Natural killer cell (primary cell): ENCODE measurements around the gene RNF224. TPM values are rescaled to one million over a fixed set of nuclear protein-coding genes. Genes with fewer than 3 reads are reported as not detected.

Experiments
- ATAC-seq, 3 donors: fragments of 150-1000 bp in 2 of 3; fragments of 200-7000 bp in 1 of 3; cut with Tn5 transposase; 1 replicate in 1 of 3; 2 replicates in 2 of 3; pipeline ENCODE4 v1.10.0; 2021; ENCODE audit warnings: mild to moderate bottlenecking in 2 of 3, moderate library complexity in 2 of 3
- DNase-seq, 2 donors: peaks; one replicate each; pipeline versions ENCODE4 v3.0.0 to v3.0.0-alpha.2; 2013 to 2021; ENCODE audit warnings: mixed read lengths in 1 of 2
- H3K27ac ChIP-seq: one replicate; pipeline ENCODE4 v1.5.1; 2013; ENCODE audit warnings: mild to moderate bottlenecking, low read length
- H3K27me3 ChIP-seq: one replicate; pipeline ENCODE4 v1.6.1; 2013; ENCODE audit warnings: low read length; ENCODE audit not compliant: control insufficient read depth, insufficient read depth
- H3K36me3 ChIP-seq: one replicate; pipeline ENCODE4 v1.6.1; 2013; ENCODE audit warnings: low read length; ENCODE audit not compliant: control insufficient read depth, insufficient read depth
- H3K4me1 ChIP-seq: one replicate; pipeline ENCODE4 v1.6.1; 2013; ENCODE audit warnings: low read length; ENCODE audit not compliant: control insufficient read depth, insufficient read depth
- H3K4me3 ChIP-seq: one replicate; pipeline ENCODE4 v1.5.1; 2013; ENCODE audit warnings: low read length
- H3K9me3 ChIP-seq: one replicate; pipeline ENCODE4 v1.6.1; 2013; ENCODE audit warnings: low read length; ENCODE audit not compliant: control insufficient read depth, insufficient read depth
- H3K27ac Mint-ChIP-seq, 2 donors: one replicate each; pipeline ENCODE4 v1.8.0; 2022; ENCODE audit warnings: mild to moderate bottlenecking in 2 of 2, mixed read lengths in 2 of 2, moderate library complexity in 1 of 2
- H3K27me3 Mint-ChIP-seq, 2 donors: one replicate each; pipeline ENCODE4 v1.8.0; 2022; ENCODE audit warnings: low read depth in 2 of 2, mixed read lengths in 2 of 2
- H3K36me3 Mint-ChIP-seq: one replicate; pipeline ENCODE4 v1.8.0; 2022; ENCODE audit warnings: mixed read lengths
- H3K4me1 Mint-ChIP-seq, 2 donors: one replicate each; pipeline ENCODE4 v1.8.0; 2022; ENCODE audit warnings: mixed read lengths in 2 of 2
- H3K4me3 Mint-ChIP-seq: one replicate; pipeline ENCODE4 v1.8.0; 2022; ENCODE audit warnings: mild to moderate bottlenecking, moderate library complexity, mixed read lengths
- H3K9me3 Mint-ChIP-seq, 2 donors: one replicate each; pipeline ENCODE4 v1.8.0; 2022; ENCODE audit warnings: mixed read lengths in 2 of 2
- CTCF ChIP-seq: fragments of 200-600 bp; IDR thresholded peaks from one replicate; pipeline ENCODE4 v1.8.0; 2022; ENCODE audit warnings: antibody characterized with exemption
- WGBS: methylation state at CpG from one replicate; pipeline ENCODE4 v1.1.7; 2013; ENCODE audit warnings: missing lambda C conversion rate; ENCODE audit not compliant: insufficient coverage; 5-methylcytosine and 5-hydroxymethylcytosine counted together
- intact Hi-C: fragments of 100-400 bp; cut with micrococcal nuclease; formaldehyde crosslinking; loops from one replicate; pipeline ENCODE4 v1.14.2; 2022
- total RNA-seq, 4 donors: library from RNA; stranded (reverse); fragments of 120-200 nt in 1 of 4; gene quantifications; one replicate each; pipeline versions ENCODE4 v1.2.3 to v1.2.4, GENCODE V29; 2013 to 2022

Gene RNF224
- total RNA-seq, 3 donors from 2014 or later (not counting 1 experiment from before 2014, with no cell fraction given): not detected

GRCh38 chr9:137275203-137275587 lies 47.9 kb downstream of the RNF224 start:
- no peaks in the 10 kb centered on the region for H3K27me3 ChIP-seq
- H3K9me3 ChIP-seq: no peaks in the 10 kb centered on the region
- H3K4me3 ChIP-seq: no peak overlapping the region
- no peak overlapping the region for H3K27ac ChIP-seq
- DNase-seq (no peak), ATAC-seq (no peak)
- no peaks in the 10 kb centered on the region for H3K9me3 Mint-ChIP-seq
- H3K27ac Mint-ChIP-seq: peak overlapping the region; percentile 62 to 82
- no peaks in the 10 kb centered on the region for H3K36me3 Mint-ChIP-seq
- peaks cover 56% of the 10 kb centered on the region for H3K4me1 ChIP-seq
- H3K27me3 Mint-ChIP-seq: no peaks in the 10 kb centered on the region
- peaks cover 17% of the 10 kb centered on the region for H3K36me3 ChIP-seq
- 93% methylated on average over 10 of the region's 10 CpGs for WGBS
- no peak for TF ChIP-seq CTCF
- intact Hi-C loops: no loop called here
- H3K4me1 Mint-ChIP-seq: peaks cover 7 to 40% of the 10 kb centered on the region in 2 donors
- peak overlapping the region; percentile 72 for H3K4me3 Mint-ChIP-seq

- intact Hi-C loops: no loop called here
- peaks cover 17% of the 10 kb centered on the region for H3K36me3 ChIP-seq
- H3K27ac ChIP-seq: no peak overlapping the region
- TF ChIP-seq CTCF: no peak
- DNase-seq (no peak), ATAC-seq (no peak)
- Mint-ChIP-seq H3K27me3 (no peaks in the 10 kb centered on the region), H3K36me3 (no peaks in the 10 kb centered on the region), H3K4me3 (peak overlapping the region; percentile 72), H3K27ac (peak overlapping the region; percentile 62 to 82), H3K4me1 (peaks cover 7 to 40% of the 10 kb centered on the region in 2 donors), H3K9me3 (no peaks in the 10 kb centered on the region)
- 89% methylated on average over 24 of the region's 24 CpGs for WGBS
- no peaks in the 10 kb centered on the region for H3K9me3 ChIP-seq
- no peak overlapping the region for H3K4me3 ChIP-seq
- H3K27me3 ChIP-seq: no peaks in the 10 kb centered on the region
- peaks cover 59% of the 10 kb centered on the region for H3K4me1 ChIP-seq
Observed at GRCh38 chr9:137275588-137276472, 48.5 kb downstream of the RNF224 start.

- Histone ChIP-seq H3K27ac (peak overlapping the region; percentile 77), H3K9me3 (no peaks in the 10 kb centered on the region), H3K4me3 (peak overlapping the region; percentile 92), H3K36me3 (peaks cover 17% of the 10 kb centered on the region), H3K27me3 (no peaks in the 10 kb centered on the region), H3K4me1 (peaks cover 51% of the 10 kb centered on the region)
- no peaks in the 10 kb centered on the region for H3K9me3 Mint-ChIP-seq
- H3K36me3 Mint-ChIP-seq: no peaks in the 10 kb centered on the region
- H3K4me3 Mint-ChIP-seq: peak overlapping the region; percentile 96
- H3K27ac Mint-ChIP-seq: peak overlapping the region; percentile 72 to 91
- TF ChIP-seq CTCF: no peak
- intact Hi-C loops: no loop called here
- 56% methylated on average over 28 of the region's 30 CpGs for WGBS
- peaks cover 7 to 34% of the 10 kb centered on the region in 2 donors for H3K4me1 Mint-ChIP-seq
- ATAC-seq (no peak), DNase-seq (no peak)
- no peaks in the 10 kb centered on the region for H3K27me3 Mint-ChIP-seq
Observed at GRCh38 chr9:137276473-137277328, 49.4 kb downstream of the RNF224 start.
